ENCODE measurements around the gene CENPV. TPM values are rescaled to one million over a fixed set of nuclear protein-coding genes. Genes with fewer than 3 reads are reported as not detected.

The CENPV gene
- total and polyA plus RNA-seq, 2 of the 13 experiments (the other 11 are each of a cell fraction or from before 2014, with no cell fraction given), result 193 to 292 TPM

- TF ChIP-seq, protein P1, sequence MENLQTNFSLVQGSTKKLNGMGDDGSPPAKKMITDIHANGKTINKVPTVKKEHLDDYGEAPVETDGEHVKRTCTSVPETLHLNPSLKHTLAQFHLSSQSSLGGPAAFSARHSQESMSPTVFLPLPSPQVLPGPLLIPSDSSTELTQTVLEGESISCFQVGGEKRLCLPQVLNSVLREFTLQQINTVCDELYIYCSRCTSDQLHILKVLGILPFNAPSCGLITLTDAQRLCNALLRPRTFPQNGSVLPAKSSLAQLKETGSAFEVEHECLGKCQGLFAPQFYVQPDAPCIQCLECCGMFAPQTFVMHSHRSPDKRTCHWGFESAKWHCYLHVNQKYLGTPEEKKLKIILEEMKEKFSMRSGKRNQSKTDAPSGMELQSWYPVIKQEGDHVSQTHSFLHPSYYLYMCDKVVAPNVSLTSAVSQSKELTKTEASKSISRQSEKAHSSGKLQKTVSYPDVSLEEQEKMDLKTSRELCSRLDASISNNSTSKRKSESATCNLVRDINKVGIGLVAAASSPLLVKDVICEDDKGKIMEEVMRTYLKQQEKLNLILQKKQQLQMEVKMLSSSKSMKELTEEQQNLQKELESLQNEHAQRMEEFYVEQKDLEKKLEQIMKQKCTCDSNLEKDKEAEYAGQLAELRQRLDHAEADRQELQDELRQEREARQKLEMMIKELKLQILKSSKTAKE (CRISPR knock-in tag; IDR thresholded peaks at IDR 0.05; ENCODE audit: borderline replicate concordance), result no peak
- TF ChIP-seq, protein P2, sequence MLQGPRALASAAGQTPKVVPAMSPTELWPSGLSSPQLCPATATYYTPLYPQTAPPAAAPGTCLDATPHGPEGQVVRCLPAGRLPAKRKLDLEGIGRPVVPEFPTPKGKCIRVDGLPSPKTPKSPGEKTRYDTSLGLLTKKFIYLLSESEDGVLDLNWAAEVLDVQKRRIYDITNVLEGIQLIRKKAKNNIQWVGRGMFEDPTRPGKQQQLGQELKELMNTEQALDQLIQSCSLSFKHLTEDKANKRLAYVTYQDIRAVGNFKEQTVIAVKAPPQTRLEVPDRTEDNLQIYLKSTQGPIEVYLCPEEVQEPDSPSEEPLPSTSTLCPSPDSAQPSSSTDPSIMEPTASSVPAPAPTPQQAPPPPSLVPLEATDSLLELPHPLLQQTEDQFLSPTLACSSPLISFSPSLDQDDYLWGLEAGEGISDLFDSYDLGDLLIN (CRISPR knock-in tag; IDR thresholded peaks at IDR 0.05; ENCODE audit: borderline replicate concordance), result no peak
- TF ChIP-seq ZNF605 (CRISPR knock-in tag; IDR thresholded peaks at IDR 0.05), result no peak
- no peak for TF ChIP-seq MTF2 (CRISPR knock-in tag; IDR thresholded peaks at IDR 0.05; ENCODE audit: borderline replicate concordance)
- no peak; the same call in 1 of the 2 replicates for TF ChIP-seq ZSCAN20 (CRISPR knock-in tag; IDR thresholded peaks at IDR 0.05; ENCODE audit: borderline replicate concordance)
- TF ChIP-seq IKZF5 (CRISPR knock-in tag; IDR thresholded peaks at IDR 0.05), result no peak
- TF ChIP-seq SP4 (CRISPR knock-in tag; IDR thresholded peaks at IDR 0.05), result no peak
- peak; percentile 60 for TF ChIP-seq PHF8 (CRISPR knock-in tag; IDR thresholded peaks at IDR 0.05)
- TF ChIP-seq MAX (IDR thresholded peaks at IDR 0.05), result peak; percentile 86
- no peak for TF ChIP-seq SMAD3 (CRISPR knock-in tag; IDR thresholded peaks at IDR 0.05)
- TF ChIP-seq, protein P3, sequence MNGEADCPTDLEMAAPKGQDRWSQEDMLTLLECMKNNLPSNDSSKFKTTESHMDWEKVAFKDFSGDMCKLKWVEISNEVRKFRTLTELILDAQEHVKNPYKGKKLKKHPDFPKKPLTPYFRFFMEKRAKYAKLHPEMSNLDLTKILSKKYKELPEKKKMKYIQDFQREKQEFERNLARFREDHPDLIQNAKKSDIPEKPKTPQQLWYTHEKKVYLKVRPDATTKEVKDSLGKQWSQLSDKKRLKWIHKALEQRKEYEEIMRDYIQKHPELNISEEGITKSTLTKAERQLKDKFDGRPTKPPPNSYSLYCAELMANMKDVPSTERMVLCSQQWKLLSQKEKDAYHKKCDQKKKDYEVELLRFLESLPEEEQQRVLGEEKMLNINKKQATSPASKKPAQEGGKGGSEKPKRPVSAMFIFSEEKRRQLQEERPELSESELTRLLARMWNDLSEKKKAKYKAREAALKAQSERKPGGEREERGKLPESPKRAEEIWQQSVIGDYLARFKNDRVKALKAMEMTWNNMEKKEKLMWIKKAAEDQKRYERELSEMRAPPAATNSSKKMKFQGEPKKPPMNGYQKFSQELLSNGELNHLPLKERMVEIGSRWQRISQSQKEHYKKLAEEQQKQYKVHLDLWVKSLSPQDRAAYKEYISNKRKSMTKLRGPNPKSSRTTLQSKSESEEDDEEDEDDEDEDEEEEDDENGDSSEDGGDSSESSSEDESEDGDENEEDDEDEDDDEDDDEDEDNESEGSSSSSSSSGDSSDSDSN (CRISPR knock-in tag; IDR thresholded peaks at IDR 0.05), result peak; percentile 82
- peak; percentile 49 for TF ChIP-seq CTCF (CRISPR knock-in tag; IDR thresholded peaks at IDR 0.05)
- TF ChIP-seq, protein P4, sequence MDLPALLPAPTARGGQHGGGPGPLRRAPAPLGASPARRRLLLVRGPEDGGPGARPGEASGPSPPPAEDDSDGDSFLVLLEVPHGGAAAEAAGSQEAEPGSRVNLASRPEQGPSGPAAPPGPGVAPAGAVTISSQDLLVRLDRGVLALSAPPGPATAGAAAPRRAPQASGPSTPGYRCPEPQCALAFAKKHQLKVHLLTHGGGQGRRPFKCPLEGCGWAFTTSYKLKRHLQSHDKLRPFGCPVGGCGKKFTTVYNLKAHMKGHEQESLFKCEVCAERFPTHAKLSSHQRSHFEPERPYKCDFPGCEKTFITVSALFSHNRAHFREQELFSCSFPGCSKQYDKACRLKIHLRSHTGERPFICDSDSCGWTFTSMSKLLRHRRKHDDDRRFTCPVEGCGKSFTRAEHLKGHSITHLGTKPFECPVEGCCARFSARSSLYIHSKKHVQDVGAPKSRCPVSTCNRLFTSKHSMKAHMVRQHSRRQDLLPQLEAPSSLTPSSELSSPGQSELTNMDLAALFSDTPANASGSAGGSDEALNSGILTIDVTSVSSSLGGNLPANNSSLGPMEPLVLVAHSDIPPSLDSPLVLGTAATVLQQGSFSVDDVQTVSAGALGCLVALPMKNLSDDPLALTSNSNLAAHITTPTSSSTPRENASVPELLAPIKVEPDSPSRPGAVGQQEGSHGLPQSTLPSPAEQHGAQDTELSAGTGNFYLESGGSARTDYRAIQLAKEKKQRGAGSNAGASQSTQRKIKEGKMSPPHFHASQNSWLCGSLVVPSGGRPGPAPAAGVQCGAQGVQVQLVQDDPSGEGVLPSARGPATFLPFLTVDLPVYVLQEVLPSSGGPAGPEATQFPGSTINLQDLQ (CRISPR knock-in tag; IDR thresholded peaks at IDR 0.05), result peak; percentile 56; the same call in 1 of the 2 replicates
- TF ChIP-seq, protein P5, sequence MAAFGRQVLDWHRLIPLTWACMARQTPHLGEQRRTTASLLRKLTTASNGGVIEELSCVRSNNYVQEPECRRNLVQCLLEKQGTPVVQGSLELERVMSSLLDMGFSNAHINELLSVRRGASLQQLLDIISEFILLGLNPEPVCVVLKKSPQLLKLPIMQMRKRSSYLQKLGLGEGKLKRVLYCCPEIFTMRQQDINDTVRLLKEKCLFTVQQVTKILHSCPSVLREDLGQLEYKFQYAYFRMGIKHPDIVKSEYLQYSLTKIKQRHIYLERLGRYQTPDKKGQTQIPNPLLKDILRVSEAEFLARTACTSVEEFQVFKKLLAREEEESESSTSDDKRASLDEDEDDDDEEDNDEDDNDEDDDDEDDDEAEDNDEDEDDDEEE (CRISPR knock-in tag; IDR thresholded peaks at IDR 0.05), result no peak
Observed at GRCh38 chr17:16353317-16354174, at the start of gene CENPV (continued).

All from HepG2 (cell line).